ENCODE measurements around the gene KDELR1. TPM values are rescaled to one million over a fixed set of nuclear protein-coding genes. Genes with fewer than 3 reads are reported as not detected.

KDELR1 gene
- total RNA-seq, 2 experiments from 2014 or later = 69.6 to 81.6 TPM

DNA sequence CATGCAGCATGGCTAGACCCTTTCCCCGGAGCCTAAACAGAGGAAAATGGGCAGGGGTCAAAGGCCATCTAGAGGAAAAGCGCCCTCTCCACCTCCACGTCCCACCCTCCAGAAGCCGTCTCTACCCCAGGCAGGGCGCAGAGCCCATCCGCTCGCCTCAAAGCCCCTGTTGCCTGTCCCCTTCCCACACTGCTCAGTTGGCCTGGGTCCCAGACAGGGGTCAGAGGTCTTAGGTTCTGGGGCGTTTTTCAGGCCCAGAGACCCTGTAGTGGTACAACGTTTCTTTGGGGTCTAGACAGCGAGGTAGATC is 27.9 kb downstream of the KDELR1 start:
- no peak for DNase-seq
- H3K4me3 Mint-ChIP-seq = peak overlapping the region; percentile 79
- CTCF ChIA-PET = interaction anchor here (0.7 to 1.8 kb wide), 9 partner anchors 9 to 127 kb away, joined by 3 to 15 read pairs (median 5); partner anchors contain the start of gene KDELR1
- peak overlapping the region; percentile 92 for H3K27ac Mint-ChIP-seq
- no peaks in the 10 kb centered on the region for H3K9me3 Mint-ChIP-seq
- H3K27me3 Mint-ChIP-seq = no peaks in the 10 kb centered on the region
- POLR2A ChIA-PET = interaction anchor here (0.5 to 1.2 kb wide), 3 partner anchors 29 to 1979 kb away, joined by 4 to 5 read pairs (median 4); a partner anchor contains a TSS
- peaks cover 20% of the 10 kb centered on the region for H3K4me1 Mint-ChIP-seq
- peaks cover 9% of the 10 kb centered on the region for H3K36me3 Mint-ChIP-seq (ENCODE audit: low read depth)

DNA sequence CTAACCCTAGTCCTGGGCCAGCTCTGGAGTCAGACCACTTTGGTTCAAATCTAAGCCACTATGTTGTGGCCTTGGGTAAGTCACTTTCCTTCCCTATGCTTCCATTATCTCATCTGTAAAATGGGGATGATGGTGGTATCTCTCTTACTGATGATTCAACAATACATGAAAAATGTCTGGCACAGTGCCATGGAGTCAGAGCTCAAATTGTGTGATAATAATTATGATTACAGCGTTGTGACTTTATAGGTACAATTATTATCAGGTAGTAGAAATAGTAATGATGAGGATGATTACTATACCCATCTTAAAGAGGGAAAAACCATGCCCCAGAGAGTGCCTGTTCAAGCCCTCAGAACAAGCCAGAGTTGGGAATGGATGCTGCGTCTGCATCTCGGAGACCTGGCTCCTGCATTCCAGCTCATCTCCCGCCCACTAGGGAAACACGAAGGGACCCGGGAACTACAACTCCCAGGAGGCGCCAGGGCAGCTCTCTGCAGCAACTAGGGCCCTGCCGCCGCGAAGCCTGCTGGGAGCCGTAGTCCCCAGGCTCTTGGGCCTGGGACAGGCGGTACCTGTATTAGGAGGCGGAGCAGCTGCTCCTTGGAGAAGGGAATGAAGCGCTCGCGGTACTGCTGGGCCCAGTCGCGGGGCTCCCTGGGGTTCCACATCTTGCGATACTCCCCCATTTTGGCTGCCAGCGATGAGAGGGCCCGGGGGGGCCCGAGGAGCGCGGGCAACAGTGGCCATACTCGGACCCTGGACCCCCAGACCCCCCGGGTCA is 28.4 kb downstream of the KDELR1 start:
- ChIA-PET CTCF (interaction anchor here (0.6 to 1.8 kb wide), 12 partner anchors 9 to 143 kb away, joined by 3 to 13 read pairs (median 4); partner anchors contain the start of gene KDELR1), POLR2A (interaction anchor here (1.2 kb wide), 2 partner anchors 29 to 41 kb away, joined by 4 to 5 read pairs; a partner anchor contains a TSS)
- Mint-ChIP-seq H3K4me1 (peaks cover 20% of the 10 kb centered on the region), H3K27me3 (no peaks in the 10 kb centered on the region), H3K4me3 (peak overlapping the region; percentile 79), H3K9me3 (no peaks in the 10 kb centered on the region), H3K36me3 (ENCODE audit: low read depth) (peaks cover 9% of the 10 kb centered on the region), H3K27ac (peak overlapping the region; percentile 92)
- peak; percentile 93 for DNase-seq

DNA sequence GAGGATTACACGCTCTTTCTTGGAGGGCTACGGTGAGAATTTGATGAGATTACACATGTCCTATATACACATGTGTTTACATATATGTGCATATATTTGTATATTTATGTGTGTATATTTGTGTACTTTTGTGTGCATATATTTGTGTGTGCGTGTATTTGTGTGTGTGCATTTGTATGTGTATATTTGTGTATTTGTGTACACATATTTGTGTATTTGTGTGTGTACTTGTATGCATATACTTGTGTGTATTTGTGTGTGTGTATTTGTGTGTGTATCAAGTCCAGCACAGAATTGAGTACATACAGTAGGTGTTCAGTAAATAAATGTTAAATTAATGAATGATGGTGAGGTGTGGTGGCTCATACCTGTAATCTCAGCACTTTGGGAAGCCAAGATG is 29.4 kb downstream of the KDELR1 start:
- no peaks in the 10 kb centered on the region for H3K27me3 Mint-ChIP-seq
- no peak for DNase-seq
- H3K4me1 Mint-ChIP-seq = peaks cover 20% of the 10 kb centered on the region
- ChIA-PET CTCF (interaction anchor here (1.1 to 1.8 kb wide), 4 partner anchors 12 to 128 kb away, joined by 3 to 13 read pairs (median 6); no protein-coding TSS in a partner anchor), POLR2A (no interaction called here)
- H3K36me3 Mint-ChIP-seq (ENCODE audit: low read depth) = peaks cover 9% of the 10 kb centered on the region
- no peaks in the 10 kb centered on the region for H3K9me3 Mint-ChIP-seq
- H3K27ac Mint-ChIP-seq = peak overlapping the region; percentile 58
- H3K4me3 Mint-ChIP-seq = no peak overlapping the region

DNA sequence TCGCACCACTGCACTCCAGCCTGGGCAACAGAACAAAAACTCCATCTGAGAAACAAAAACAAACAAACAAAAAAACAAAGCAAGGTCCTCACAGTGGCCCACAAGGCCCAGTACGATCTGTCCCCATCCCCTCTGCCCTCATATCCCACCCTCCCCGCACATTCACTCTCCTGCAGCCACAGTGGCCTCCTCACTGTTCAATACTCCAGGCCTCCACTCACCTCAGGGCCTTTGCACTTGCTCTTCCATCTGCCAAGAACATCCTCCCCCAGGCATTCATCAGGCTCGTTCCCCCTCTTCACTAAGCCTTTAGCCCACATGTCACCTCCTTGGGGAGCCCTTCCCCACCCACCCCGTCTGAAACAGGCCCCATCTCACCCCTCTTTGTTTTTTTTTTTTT is 32.2 kb downstream of the KDELR1 start:
- no peaks in the 10 kb centered on the region for H3K27me3 Mint-ChIP-seq
- H3K4me1 Mint-ChIP-seq = peaks cover 12% of the 10 kb centered on the region
- H3K4me3 Mint-ChIP-seq = no peak overlapping the region
- ChIA-PET CTCF (interaction anchor here (3.1 kb wide), 1 partner anchor 25 kb away, joined by 11 read pairs; no protein-coding TSS in a partner anchor), POLR2A (no interaction called here)
- no peak overlapping the region for H3K27ac Mint-ChIP-seq
- no peaks in the 10 kb centered on the region for H3K9me3 Mint-ChIP-seq
- no peak for DNase-seq
- peaks cover 11% of the 10 kb centered on the region for H3K36me3 Mint-ChIP-seq (ENCODE audit: low read depth)

DNA sequence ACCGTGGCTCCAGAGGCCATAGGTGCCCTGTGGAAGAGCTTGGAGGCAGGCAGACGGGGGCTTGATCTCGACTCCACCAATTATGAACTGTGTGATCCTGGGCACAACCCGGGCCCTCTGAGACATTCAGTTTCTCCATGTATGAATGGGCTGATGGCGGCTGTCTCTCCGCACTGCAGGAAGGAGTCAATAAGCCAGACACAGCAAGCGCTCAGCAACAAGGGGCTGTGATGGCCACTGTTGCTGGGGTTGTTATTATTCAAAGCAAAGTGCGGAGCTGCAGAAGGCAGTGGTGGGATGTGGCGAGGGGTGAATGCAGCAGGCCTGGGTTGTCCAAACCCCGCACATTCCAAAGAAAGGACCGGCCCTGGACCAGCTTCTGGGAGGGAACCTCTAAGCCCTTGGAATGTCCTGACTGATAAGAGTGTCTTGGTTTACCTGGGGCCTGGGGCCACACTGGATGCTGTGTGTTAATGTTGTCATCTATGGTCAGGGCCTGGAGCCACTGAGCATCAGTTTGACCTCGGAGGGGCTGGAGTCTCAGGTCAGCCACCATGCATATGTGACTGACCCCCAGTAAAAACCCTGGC is 35.9 kb downstream of the KDELR1 start:
- DNase-seq = no peak
- Mint-ChIP-seq H3K4me1 (peaks cover 6% of the 10 kb centered on the region), H3K27ac (no peak overlapping the region), H3K36me3 (ENCODE audit: low read depth) (peaks cover 2% of the 10 kb centered on the region), H3K27me3 (no peaks in the 10 kb centered on the region), H3K4me3 (no peak overlapping the region), H3K9me3 (no peaks in the 10 kb centered on the region)
- POLR2A ChIA-PET = no interaction called here
- CTCF ChIA-PET = no interaction called here

DNA sequence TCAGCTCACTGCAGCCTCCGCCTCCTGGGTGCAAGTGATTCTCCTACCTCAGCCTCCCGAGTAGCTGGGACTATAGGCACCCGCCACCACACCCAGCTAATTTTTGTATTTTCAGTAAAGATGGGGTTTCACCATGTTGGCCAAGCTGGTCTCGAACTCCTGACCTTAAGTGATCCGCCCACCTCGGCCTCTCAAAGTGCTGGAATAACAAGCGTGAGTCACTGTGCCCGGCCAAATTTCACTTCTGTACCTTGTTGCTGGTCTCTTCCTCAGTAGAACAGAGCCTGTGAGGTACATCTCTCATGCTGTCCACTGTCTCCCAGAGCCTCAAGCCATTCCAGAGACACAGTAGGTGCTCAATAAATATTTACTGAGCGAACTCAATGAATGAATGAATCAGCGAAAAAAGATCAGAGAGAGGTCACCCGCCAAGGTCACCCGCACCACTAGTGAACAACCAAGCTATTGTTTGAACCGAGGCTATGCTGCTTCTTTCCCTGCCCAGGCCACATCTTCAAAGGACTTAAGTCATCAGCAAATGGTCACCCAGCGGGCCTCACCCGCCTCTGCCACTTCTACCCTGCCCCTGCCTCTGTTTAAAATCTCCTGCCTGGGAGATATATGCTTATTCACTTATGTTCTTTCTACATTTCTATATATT is 36.9 kb downstream of the KDELR1 start:
- Mint-ChIP-seq H3K9me3 (no peaks in the 10 kb centered on the region), H3K27me3 (no peaks in the 10 kb centered on the region), H3K4me1 (peaks cover 6% of the 10 kb centered on the region), H3K4me3 (no peak overlapping the region), H3K36me3 (ENCODE audit: low read depth) (peaks cover 2% of the 10 kb centered on the region), H3K27ac (no peak overlapping the region)
- POLR2A ChIA-PET = no interaction called here
- CTCF ChIA-PET = interaction anchor here (0.9 kb wide), 1 partner anchor 21 kb away, joined by 3 read pairs; no protein-coding TSS in a partner anchor
- DNase-seq = no peak

DNA sequence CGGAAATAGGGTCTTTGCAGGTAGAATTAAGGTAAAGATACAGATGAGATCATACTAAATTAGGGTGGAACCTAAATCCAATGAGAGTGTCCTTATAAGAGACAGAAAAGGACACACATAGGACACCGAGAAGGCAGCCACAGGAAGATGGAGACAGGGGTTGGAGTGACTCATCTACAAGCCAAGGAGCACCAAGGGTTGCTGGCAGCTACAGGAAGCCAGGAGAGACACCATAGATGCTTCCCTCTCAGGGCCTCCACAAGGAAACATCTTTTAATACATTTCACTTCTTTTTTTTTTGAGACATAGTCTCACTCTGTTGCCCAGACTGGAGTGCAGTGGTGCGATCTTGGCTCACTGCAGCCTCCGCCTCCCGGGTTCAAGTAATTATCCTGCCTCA is 37.7 kb downstream of the KDELR1 start:
- ChIA-PET POLR2A (no interaction called here), CTCF (interaction anchor here (0.6 to 0.9 kb wide), 2 partner anchors 21 to 218 kb away, joined by 3 read pairs; no protein-coding TSS in a partner anchor)
- Mint-ChIP-seq H3K4me1 (peaks cover 6% of the 10 kb centered on the region), H3K27me3 (no peaks in the 10 kb centered on the region), H3K36me3 (ENCODE audit: low read depth) (peaks cover 2% of the 10 kb centered on the region), H3K27ac (no peak overlapping the region), H3K4me3 (no peak overlapping the region), H3K9me3 (no peaks in the 10 kb centered on the region)
- no peak for DNase-seq

DNA sequence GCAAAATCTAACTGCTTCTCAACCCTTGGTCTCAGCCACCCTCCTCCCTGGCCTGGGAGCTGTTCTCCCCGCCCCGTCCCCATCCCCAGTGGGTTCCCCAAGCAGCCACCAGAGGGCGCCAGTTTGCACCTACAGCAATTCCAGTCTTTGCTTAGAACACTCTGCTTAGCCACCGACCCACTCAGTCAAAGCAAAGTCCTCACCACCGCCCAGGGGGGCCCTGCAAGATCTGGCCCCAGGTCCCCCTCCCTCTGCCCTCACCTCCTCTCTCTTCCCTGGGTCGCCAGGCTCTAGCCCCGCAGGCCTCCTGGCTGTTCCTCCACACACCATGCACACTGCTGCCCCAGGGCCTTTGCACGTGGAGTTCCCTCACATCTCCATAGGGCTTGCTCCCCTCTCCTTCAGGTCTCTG is 40.0 kb downstream of the KDELR1 start:
- H3K27ac Mint-ChIP-seq = no peak overlapping the region
- ChIA-PET POLR2A (no interaction called here), CTCF (interaction anchor here (0.6 to 2.4 kb wide), 7 partner anchors 11 to 157 kb away, joined by 3 to 13 read pairs (median 6); partner anchors contain the start of genes SYNGR4 and TMEM143)
- peaks cover 9% of the 10 kb centered on the region for H3K4me1 Mint-ChIP-seq
- no peak overlapping the region for H3K4me3 Mint-ChIP-seq
- DNase-seq = peak; percentile 86
- H3K9me3 Mint-ChIP-seq = no peaks in the 10 kb centered on the region
- H3K36me3 Mint-ChIP-seq (ENCODE audit: low read depth) = peaks cover 8% of the 10 kb centered on the region
- H3K27me3 Mint-ChIP-seq = no peaks in the 10 kb centered on the region

DNA sequence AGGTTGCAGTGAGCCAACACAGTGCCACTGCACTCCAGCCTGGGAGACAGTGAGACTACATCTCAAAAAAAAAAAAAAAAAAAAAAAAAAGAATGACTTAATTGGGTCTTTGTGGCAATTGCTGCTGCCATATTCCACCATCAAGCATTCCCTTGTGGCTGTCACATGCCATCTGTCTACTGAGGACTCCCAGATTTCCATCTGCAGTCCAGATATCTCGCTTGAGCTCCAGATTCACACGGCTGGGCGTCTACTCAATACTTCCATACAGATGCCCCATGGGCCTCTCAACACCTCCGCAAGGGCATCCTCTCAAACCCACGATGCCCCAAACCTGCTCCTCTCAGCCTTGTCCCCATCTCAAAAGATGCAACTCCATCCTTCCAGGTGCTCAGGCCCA is 40.5 kb downstream of the KDELR1 start:
- H3K4me3 Mint-ChIP-seq = no peak overlapping the region
- no peaks in the 10 kb centered on the region for H3K9me3 Mint-ChIP-seq
- no peak overlapping the region for H3K27ac Mint-ChIP-seq
- CTCF ChIA-PET = interaction anchor here (0.6 to 2.4 kb wide), 7 partner anchors 10 to 157 kb away, joined by 3 to 13 read pairs (median 6); partner anchors contain the start of genes SYNGR4 and TMEM143
- POLR2A ChIA-PET = no interaction called here
- H3K27me3 Mint-ChIP-seq = no peaks in the 10 kb centered on the region
- H3K36me3 Mint-ChIP-seq (ENCODE audit: low read depth) = peaks cover 8% of the 10 kb centered on the region
- peaks cover 9% of the 10 kb centered on the region for H3K4me1 Mint-ChIP-seq
- DNase-seq = no peak

DNA sequence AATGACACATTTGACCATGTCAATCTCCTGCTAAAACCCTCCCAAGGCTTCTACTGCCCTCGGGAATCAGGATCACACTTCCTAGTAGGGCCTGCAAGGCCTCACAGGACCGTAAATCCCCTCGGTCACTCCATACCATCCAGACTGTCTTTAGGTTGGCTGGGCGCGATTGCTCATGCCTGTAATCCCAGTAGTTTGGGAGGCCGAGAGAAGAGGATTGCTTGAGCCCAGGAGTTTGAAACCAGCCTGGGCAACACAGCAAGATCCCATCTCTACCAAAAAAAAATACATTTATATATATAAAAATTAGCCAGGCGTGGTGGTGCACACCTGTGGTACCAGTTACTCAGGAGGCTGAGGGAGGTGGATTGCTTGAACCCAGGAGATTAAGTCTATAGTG is 42.6 kb downstream of the KDELR1 start:
- POLR2A ChIA-PET = no interaction called here
- H3K4me3 Mint-ChIP-seq = no peak overlapping the region
- CTCF ChIA-PET = interaction anchor here (4.0 kb wide), 1 partner anchor 15 kb away, joined by 17 read pairs; no protein-coding TSS in a partner anchor
- H3K27ac Mint-ChIP-seq = no peak overlapping the region
- no peaks in the 10 kb centered on the region for H3K27me3 Mint-ChIP-seq
- H3K9me3 Mint-ChIP-seq = no peaks in the 10 kb centered on the region
- H3K36me3 Mint-ChIP-seq (ENCODE audit: low read depth) = peaks cover 6% of the 10 kb centered on the region
- H3K4me1 Mint-ChIP-seq = peaks cover 9% of the 10 kb centered on the region
- DNase-seq = no peak

DNA sequence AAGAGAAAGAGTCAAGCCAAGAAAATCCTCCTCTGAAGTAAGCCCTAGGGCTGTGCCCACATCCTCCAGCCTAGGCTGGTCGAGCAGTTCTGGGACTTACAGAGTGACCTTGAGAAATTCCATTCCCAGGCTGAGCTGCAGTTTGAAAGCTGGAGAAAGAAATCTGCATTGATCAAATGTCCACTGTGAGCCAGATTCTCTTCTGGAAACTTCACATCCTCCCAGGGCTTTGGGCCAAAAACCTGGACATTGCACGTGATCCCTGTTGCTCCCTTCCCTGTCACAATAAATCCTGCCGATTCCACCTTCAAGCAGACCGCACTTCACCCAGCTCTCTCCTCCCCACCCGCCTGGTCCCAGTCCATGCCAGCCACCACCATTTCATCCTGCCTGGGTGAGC is 43.3 kb downstream of the KDELR1 start:
- H3K27me3 Mint-ChIP-seq = no peaks in the 10 kb centered on the region
- peaks cover 6% of the 10 kb centered on the region for H3K36me3 Mint-ChIP-seq (ENCODE audit: low read depth)
- no peak for DNase-seq
- H3K4me3 Mint-ChIP-seq = no peak overlapping the region
- H3K9me3 Mint-ChIP-seq = no peaks in the 10 kb centered on the region
- peaks cover 9% of the 10 kb centered on the region for H3K4me1 Mint-ChIP-seq
- ChIA-PET POLR2A (no interaction called here), CTCF (interaction anchor here (0.6 to 4.0 kb wide), 4 partner anchors 14 to 885 kb away, joined by 3 to 17 read pairs (median 4); no protein-coding TSS in a partner anchor)
- H3K27ac Mint-ChIP-seq = no peak overlapping the region

DNA sequence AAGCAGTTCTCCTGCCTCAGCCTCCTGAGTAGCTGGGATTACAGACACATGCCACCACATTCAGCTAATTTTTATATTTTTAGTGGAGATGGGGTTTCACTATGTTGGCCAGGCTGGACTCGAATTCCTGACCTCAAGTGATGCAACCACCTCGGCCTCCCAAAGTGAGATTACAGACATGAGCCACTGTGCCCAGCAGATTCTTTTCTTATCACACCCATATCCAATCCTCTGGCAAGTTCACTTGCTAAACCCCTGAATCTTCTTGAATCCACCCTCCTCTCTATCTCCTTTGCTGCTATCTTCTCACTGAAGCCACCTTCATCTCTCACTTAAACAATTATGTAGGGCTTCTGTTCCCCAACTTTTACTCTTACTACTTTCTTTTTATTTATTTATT is 45.2 kb downstream of the KDELR1 start:
- Mint-ChIP-seq H3K36me3 (ENCODE audit: low read depth) (peaks cover 6% of the 10 kb centered on the region), H3K4me3 (no peak overlapping the region), H3K9me3 (no peaks in the 10 kb centered on the region), H3K4me1 (peaks cover 4% of the 10 kb centered on the region), H3K27me3 (no peaks in the 10 kb centered on the region), H3K27ac (no peak overlapping the region)
- DNase-seq = no peak
- CTCF ChIA-PET = interaction anchor here (0.9 to 4.0 kb wide), 3 partner anchors 12 to 25 kb away, joined by 3 to 17 read pairs (median 3); no protein-coding TSS in a partner anchor
- POLR2A ChIA-PET = no interaction called here

DNA sequence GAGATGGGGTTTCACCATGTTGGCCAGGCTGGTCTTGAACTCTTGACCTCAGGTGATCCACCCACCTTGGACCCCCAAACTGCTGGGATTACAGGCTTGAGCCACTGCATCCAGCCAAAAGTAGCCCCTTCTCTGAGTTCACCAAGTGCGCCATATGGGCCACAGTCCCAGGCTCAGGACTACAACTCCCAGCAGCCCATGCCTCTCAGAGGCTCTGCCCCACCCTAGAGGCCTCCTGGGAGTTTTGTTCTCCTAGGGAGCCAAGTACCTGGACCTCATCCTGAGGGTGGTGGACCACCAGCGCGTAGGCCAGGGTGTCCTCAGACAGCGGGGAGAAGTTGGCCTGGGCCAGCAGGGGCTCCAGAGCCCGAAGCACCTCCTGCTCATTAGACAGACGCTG is 46.5 kb downstream of the KDELR1 start:
- ChIA-PET POLR2A (no interaction called here), CTCF (no interaction called here)
- no peak for DNase-seq
- H3K36me3 Mint-ChIP-seq (ENCODE audit: low read depth) = peaks cover 6% of the 10 kb centered on the region
- no peaks in the 10 kb centered on the region for H3K27me3 Mint-ChIP-seq
- no peak overlapping the region for H3K27ac Mint-ChIP-seq
- peaks cover 3% of the 10 kb centered on the region for H3K4me1 Mint-ChIP-seq
- no peaks in the 10 kb centered on the region for H3K9me3 Mint-ChIP-seq
- no peak overlapping the region for H3K4me3 Mint-ChIP-seq
